ENCODE data around the gene FAIM2.

FAIM2 gene

DNA sequence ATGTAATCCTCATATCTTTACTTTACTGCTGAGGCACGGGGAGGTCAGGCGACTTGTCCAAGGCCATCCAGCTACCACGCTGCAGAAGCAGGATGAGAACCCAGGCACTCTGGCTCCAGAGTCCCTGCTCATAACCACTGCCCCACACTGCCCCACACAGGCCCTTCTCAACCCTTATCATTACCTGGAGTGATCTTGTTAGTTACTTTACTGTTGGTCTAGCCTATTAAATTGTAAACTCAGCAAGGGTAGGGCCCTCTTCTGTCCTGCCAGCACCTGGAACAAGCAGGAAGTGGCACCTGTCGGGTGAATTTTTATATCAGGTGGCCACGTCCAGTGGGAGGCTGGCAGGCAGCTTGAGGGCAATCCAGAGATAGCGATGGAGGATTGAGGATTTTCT lies 12.2 kb downstream of the FAIM2 start:
- no peak for DNase-seq (ENCODE audit: low read depth)
- TF ChIP-seq CTCF (IDR thresholded peaks at IDR 0.05; ENCODE audit: control insufficient read depth, extremely low read depth, insufficient read depth): no peak
- H3K4me3 ChIP-seq (ENCODE audit: low read depth, low read length): no peak overlapping the region

DNA sequence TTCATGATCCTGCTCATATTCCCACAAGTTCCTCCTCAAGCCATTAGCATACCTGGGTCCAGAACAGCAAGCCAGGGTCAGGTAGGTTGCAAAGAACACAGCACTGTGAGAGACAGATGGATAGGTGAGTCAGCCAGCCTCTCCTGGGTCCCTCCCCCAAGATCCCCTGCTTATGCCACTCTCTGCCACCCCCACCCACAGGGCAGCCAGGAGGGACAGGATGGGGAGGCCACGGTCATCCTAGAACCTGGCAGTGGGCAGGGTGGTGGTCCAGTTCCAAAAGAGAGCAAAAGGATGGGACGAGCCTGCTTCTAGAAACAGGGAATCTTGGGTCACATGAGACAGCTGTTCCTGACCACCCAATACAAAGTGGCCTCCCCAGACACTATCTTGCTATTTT lies 12.7 kb downstream of the FAIM2 start:
- H3K4me3 ChIP-seq (ENCODE audit: low read depth, low read length): no peak overlapping the region
- no peak for TF ChIP-seq CTCF (IDR thresholded peaks at IDR 0.05; ENCODE audit: control insufficient read depth, extremely low read depth, insufficient read depth)
- DNase-seq (ENCODE audit: low read depth): no peak

DNA sequence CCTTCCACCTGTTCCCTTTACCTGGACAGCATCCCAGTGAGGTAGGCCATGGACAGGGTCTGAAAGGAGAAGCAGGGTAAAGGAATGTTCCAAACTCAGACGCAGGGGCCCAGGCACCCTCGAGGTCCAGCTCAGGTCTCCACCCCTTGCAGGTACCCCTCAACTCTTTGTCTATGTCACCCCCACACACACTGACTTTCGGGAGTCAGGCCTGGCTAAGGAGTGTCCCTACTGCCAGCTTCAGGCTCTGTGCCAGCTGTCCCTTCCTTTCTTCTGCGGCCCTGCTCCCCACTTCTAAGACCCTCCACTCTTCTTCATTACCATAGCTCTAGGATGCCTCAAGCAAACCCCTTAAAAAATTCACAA lies 13.6 kb downstream of the FAIM2 start:
- TF ChIP-seq CTCF (IDR thresholded peaks at IDR 0.05; ENCODE audit: control insufficient read depth, extremely low read depth, insufficient read depth): no peak
- no peak overlapping the region for H3K4me3 ChIP-seq (ENCODE audit: low read depth, low read length)
- DNase-seq (ENCODE audit: low read depth): no peak

DNA sequence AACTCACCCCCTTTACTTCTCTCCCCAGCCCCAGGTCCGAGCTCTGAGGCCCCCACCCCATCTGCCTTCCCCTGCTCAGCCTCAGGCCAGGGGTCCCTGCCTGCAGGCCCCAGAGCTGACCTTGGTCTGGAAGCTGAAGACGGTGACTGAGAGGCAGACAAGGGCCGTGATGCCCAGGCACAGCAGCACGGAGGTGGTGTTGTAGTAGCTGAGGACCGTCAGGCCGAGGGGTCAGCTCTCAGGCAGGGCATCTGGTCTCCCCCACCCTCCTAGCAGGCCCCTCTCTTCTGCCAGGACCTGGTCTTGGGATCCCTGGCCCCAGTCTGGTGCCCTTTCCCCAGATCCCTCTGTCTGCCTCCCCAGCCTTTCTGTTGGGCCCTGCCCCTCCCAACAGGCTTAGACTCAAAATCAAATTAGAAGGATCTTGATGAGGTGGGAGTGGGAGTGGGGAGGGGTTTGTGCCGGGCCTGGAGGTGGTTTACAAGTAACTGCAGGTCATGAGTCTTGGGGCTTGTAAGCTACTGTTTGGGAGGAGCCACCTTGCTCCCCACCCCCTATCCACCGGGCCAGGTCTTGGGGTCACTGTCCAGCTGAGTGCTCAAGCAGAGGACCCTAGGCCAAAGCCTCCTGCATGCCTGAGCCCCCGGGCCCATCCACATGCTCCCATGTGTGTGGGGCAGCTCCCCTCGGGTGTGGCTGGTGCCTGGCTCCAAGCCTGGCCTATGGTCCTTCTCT lies 14.2 kb downstream of the FAIM2 start:
- no peak for DNase-seq (ENCODE audit: low read depth)
- no peak for TF ChIP-seq CTCF (IDR thresholded peaks at IDR 0.05; ENCODE audit: control insufficient read depth, extremely low read depth, insufficient read depth)
- no peak overlapping the region for H3K4me3 ChIP-seq (ENCODE audit: low read depth, low read length)

DNA sequence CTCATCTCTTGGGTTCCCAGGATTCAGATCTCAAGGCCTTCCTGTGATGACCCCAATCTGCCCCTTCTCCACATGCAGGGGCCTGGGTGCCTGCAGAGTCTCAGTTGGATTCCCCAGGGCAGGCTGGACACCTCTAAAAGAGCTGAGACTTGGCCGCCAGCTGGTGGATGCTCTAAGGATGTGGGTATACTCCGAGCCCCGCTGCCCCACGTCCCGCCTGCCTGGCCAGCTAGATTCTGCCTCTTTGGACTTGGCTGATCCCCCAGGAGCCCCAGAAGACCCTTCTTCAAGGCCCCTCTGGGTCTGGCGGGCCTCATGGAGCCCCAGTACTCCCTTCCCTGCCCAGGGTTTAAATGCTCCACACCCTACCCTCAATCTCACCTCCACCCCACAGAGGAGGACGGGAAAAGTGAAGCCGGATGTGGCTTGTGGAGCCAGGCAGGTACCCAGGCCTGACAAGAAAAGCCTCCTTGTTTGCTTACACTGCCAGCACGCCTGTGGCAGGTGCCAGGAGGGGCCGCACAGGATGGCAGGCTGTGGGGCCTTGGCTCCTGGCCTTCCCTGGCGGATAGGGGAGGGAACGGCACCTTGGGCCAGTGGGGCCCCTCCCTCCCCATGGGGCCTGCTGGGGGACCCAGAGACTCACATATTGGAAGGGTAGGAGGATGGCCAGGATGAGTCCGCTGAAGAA lies 15.1 kb downstream of the FAIM2 start:
- no peak for DNase-seq (ENCODE audit: low read depth)
- H3K4me3 ChIP-seq (ENCODE audit: low read depth, low read length): no peak overlapping the region
- no peak for TF ChIP-seq CTCF (IDR thresholded peaks at IDR 0.05; ENCODE audit: control insufficient read depth, extremely low read depth, insufficient read depth)

- no peak for DNase-seq (ENCODE audit: low read depth)
- no peak overlapping the region for H3K4me3 ChIP-seq (ENCODE audit: low read depth, low read length)
- TF ChIP-seq CTCF (IDR thresholded peaks at IDR 0.05; ENCODE audit: control insufficient read depth, extremely low read depth, insufficient read depth): no peak
These were observed 15.9 kb downstream of the FAIM2 start for GRCh38 chr12:49887536-49888401.
